Parathyroid adenoma (tissue), 2 donors: ENCODE data around the gene NDUFA11.
"Not testable (repeated sequence)": the region's sequence is repeated elsewhere in the genome, so short reads cannot be mapped to it uniquely, and the experiment has no call there.

Experiments used
- H2AFZ ChIP-seq: fragments of 300-600 bp; sonication (generic); one replicate; pipeline ENCODE4 v1.7.0; 2017; ENCODE audit warnings: antibody characterized with exemption, mild to moderate bottlenecking
- H3K27ac ChIP-seq: fragments of 300-600 bp; sonication (generic); one replicate; pipeline ENCODE4 v1.7.0; 2017
- H3K27me3 ChIP-seq: fragments of 300-600 bp; sonication (generic); one replicate; pipeline ENCODE4 v1.7.0; 2017; ENCODE audit warnings: low read length; ENCODE audit not compliant: control insufficient read depth, insufficient read depth
- H3K36me3 ChIP-seq: fragments of 300-600 bp; sonication (generic); one replicate; pipeline ENCODE4 v1.7.0; 2017; ENCODE audit warnings: low read length; ENCODE audit not compliant: control insufficient read depth, insufficient read depth
- H3K4me1 ChIP-seq: fragments of 300-600 bp; sonication (generic); one replicate; pipeline ENCODE4 v1.7.0; 2017; ENCODE audit warnings: control low read depth
- H3K4me2 ChIP-seq: fragments of 300-600 bp; sonication (generic); one replicate; pipeline ENCODE4 v1.7.0; 2017; ENCODE audit warnings: low read length
- H3K4me3 ChIP-seq: fragments of 300-600 bp; sonication (generic); one replicate; pipeline ENCODE4 v1.7.0; 2017; ENCODE audit warnings: low read depth, low read length
- H3K79me2 ChIP-seq: fragments of 300-600 bp; sonication (generic); one replicate; pipeline ENCODE4 v1.7.0; 2017; ENCODE audit warnings: control low read depth
- H3K9ac ChIP-seq: fragments of 300-600 bp; sonication (generic); one replicate; pipeline ENCODE4 v1.7.0; 2017; ENCODE audit warnings: mild to moderate bottlenecking
- H3K9me3 ChIP-seq: fragments of 300-600 bp; sonication (generic); one replicate; pipeline ENCODE4 v1.7.0; 2017; ENCODE audit warnings: low read length; ENCODE audit not compliant: control insufficient read depth
- CTCF ChIP-seq: fragments of 300-600 bp; sonication (generic); IDR thresholded peaks from one replicate; pipeline ENCODE4 v1.7.0; 2017; ENCODE audit warnings: antibody characterized with exemption, mild to moderate bottlenecking
- donor health status: primary hyperparathyroidism.

NDUFA11 gene

GRCh38 chr19:5851302-5851701 lies 52.3 kb downstream of the NDUFA11 start, which contains the start of gene FUT3:
TSS of gene FUT3 (minus strand) at chr19:5851449.
- Histone ChIP-seq H3K4me3 (no peak within 1 kb of the TSS), H3K27me3 (no peaks in the 10 kb centered on the region), H3K4me2 (no peak within 1 kb of the TSS), H3K4me1 (no peaks in the 10 kb centered on the region), H2AFZ (no peak within 1 kb of the TSS), H3K27ac (no peak within 1 kb of the TSS), H3K79me2 (no peaks in the 10 kb centered on the region), H3K36me3 (no peaks in the 10 kb centered on the region), H3K9ac (no peak within 1 kb of the TSS), H3K9me3 (no peaks in the 10 kb centered on the region)
- no peak for TF ChIP-seq CTCF

- Histone ChIP-seq H3K4me1 (no peaks in the 10 kb centered on the region), H3K4me3 (no peak overlapping the region), H3K9me3 (no peaks in the 10 kb centered on the region), H3K27me3 (no peaks in the 10 kb centered on the region), H2AFZ (no peak overlapping the region), H3K9ac (no peak overlapping the region), H3K79me2 (no peaks in the 10 kb centered on the region), H3K36me3 (no peaks in the 10 kb centered on the region), H3K4me2 (no peak overlapping the region), H3K27ac (no peak overlapping the region)
- TF ChIP-seq CTCF, result no peak
These were observed 52.8 kb downstream of the NDUFA11 start for GRCh38 chr19:5850743-5851293.

- Histone ChIP-seq H3K4me2 (no peak overlapping the region), H3K4me1 (no peaks in the 10 kb centered on the region), H3K9me3 (no peaks in the 10 kb centered on the region), H2AFZ (no peak overlapping the region), H3K27ac (no peak overlapping the region), H3K27me3 (no peaks in the 10 kb centered on the region), H3K9ac (no peak overlapping the region), H3K36me3 (no peaks in the 10 kb centered on the region), H3K4me3 (no peak overlapping the region), H3K79me2 (no peaks in the 10 kb centered on the region)
- no peak for TF ChIP-seq CTCF
These were observed 53.4 kb downstream of the NDUFA11 start for GRCh38 chr19:5850189-5850588.

DNA sequence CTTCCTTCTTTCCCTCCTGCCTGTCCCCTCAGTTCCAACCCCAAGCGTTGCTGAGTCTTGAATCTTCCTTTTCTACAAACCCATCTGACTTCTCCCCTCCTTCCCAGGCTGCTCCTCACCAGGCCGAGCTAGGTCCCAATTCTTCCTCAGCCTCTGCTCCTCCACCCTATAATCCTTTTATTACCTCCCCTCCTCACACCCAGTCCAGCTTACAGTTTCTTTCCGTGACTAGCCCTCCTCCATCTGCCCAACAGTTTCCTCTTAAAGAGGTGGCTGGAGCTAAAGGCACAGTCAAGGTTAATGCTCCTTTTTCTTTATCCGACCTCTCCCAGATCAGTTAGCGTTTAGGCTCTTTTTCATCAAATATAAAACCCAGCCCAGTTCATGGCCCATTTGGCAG lies 55.0 kb downstream of the NDUFA11 start:
- H2AFZ ChIP-seq, H3K4me3 ChIP-seq, H3K79me2 ChIP-seq, H3K4me1 ChIP-seq, H3K9ac ChIP-seq, H3K36me3 ChIP-seq, H3K27ac ChIP-seq, H3K4me2 ChIP-seq, H3K27me3 ChIP-seq, H3K9me3 ChIP-seq: not testable (repeated sequence)

GRCh38 chr19:5847846-5848245 lies 55.7 kb downstream of the NDUFA11 start:
- H3K27me3 ChIP-seq, H3K9ac ChIP-seq, H3K4me1 ChIP-seq, H3K79me2 ChIP-seq, H3K4me3 ChIP-seq, H3K27ac ChIP-seq, H3K4me2 ChIP-seq, H2AFZ ChIP-seq, H3K36me3 ChIP-seq, H3K9me3 ChIP-seq: not testable (repeated sequence)
